NCI-H345 (cell line): ENCODE results near the gene MRFAP1L1.
A peak's percentile ranks its signal among the peaks of the same experiment; 100 is the strongest.

ENCODE experiments used
- DNase-seq: peaks from one replicate; lab custom pipeline; 2025; lab: John Stamatoyannopoulos, UW

MRFAP1L1 gene

GRCh38 chr4:6716018-6716911 is 6.6 kb upstream of the MRFAP1L1 start, which contains the start of gene BLOC1S4:
Gene BLOC1S4, plus strand, starts transcription at chr4:6716174. Its CDS starts 36 bp downstream, at chr4:6716210.
- peak; percentile 88 for DNase-seq

- no peak for DNase-seq
Measured at GRCh38 chr4:6715704-6716017, 6.0 kb upstream of the MRFAP1L1 start.

GRCh38 chr4:6714954-6715353 is 5.3 kb upstream of the MRFAP1L1 start:
- DNase-seq = no peak

GRCh38 chr4:6710996-6711395 is 1.3 kb upstream of the MRFAP1L1 start:
- DNase-seq = no peak

- DNase-seq = no peak
Measured at GRCh38 chr4:6710282-6710681, 617 bp upstream of the MRFAP1L1 start.

GRCh38 chr4:6706173-6706572 is 3.5 kb downstream of the MRFAP1L1 start:
- DNase-seq = no peak

- no peak for DNase-seq
Measured at GRCh38 chr4:6705646-6706045, 4.0 kb downstream of the MRFAP1L1 start.

GRCh38 chr4:6703786-6704185 is 5.9 kb downstream of the MRFAP1L1 start:
- no peak for DNase-seq

- DNase-seq = no peak
Measured at GRCh38 chr4:6702761-6703160, 6.9 kb downstream of the MRFAP1L1 start.

GRCh38 chr4:6701371-6701770 is 8.3 kb downstream of the MRFAP1L1 start:
- no peak for DNase-seq

GRCh38 chr4:6699903-6700302 is 9.8 kb downstream of the MRFAP1L1 start:
- DNase-seq = no peak

GRCh38 chr4:6699388-6699787 is 10.3 kb downstream of the MRFAP1L1 start:
- DNase-seq = no peak

GRCh38 chr4:6697131-6697530 is 12.5 kb downstream of the MRFAP1L1 start:
- DNase-seq = no peak

- no peak for DNase-seq
Measured at GRCh38 chr4:6696611-6697010, 13.1 kb downstream of the MRFAP1L1 start.

- DNase-seq = no peak
Measured at GRCh38 chr4:6695660-6696610, 13.7 kb downstream of the MRFAP1L1 start.

- DNase-seq = no peak
Measured at GRCh38 chr4:6694177-6694901, 15.3 kb downstream of the MRFAP1L1 start.

GRCh38 chr4:6693231-6694176 is 16.2 kb downstream of the MRFAP1L1 start, which contains the start of gene S100P:
Gene S100P, plus strand, starts transcription at chr4:6693878. Its CDS starts 55 bp downstream, at chr4:6693933.
- DNase-seq = no peak

- no peak for DNase-seq
Measured at GRCh38 chr4:6692806-6693205, 16.9 kb downstream of the MRFAP1L1 start.

- DNase-seq = no peak
Measured at GRCh38 chr4:6692379-6692778, 17.3 kb downstream of the MRFAP1L1 start.

- DNase-seq = no peak
Measured at GRCh38 chr4:6689506-6689960, 20.1 kb downstream of the MRFAP1L1 start.
